GM18502 (cell line): ENCODE data around the gene NOD1.

Experiments used
- ATAC-seq: cut with Tn5 transposase; IDR thresholded peaks from one replicate; pipeline ENCODE4 v1.9.1; 2021; ENCODE audit warnings: mild to moderate bottlenecking; ENCODE audit not compliant: unreplicated experiment, poor library complexity

The NOD1 gene

GRCh38 chr7:30471205-30471604 lies 7.4 kb downstream of the NOD1 start:
- ATAC-seq = no peak

GRCh38 chr7:30470771-30471170 lies 7.8 kb downstream of the NOD1 start:
- no peak for ATAC-seq

- no peak for ATAC-seq
Measured at GRCh38 chr7:30470163-30470770, 8.3 kb downstream of the NOD1 start.

GRCh38 chr7:30469303-30469702 lies 9.3 kb downstream of the NOD1 start:
- no peak for ATAC-seq

GRCh38 chr7:30468791-30469190 lies 9.8 kb downstream of the NOD1 start:
- ATAC-seq = no peak

- no peak for ATAC-seq
Measured at GRCh38 chr7:30468041-30468440, 10.5 kb downstream of the NOD1 start.

GRCh38 chr7:30467271-30467670 lies 11.3 kb downstream of the NOD1 start:
- no peak for ATAC-seq

GRCh38 chr7:30466266-30466665 lies 12.3 kb downstream of the NOD1 start:
- ATAC-seq = no peak

- ATAC-seq = no peak
Measured at GRCh38 chr7:30465811-30466180, 12.8 kb downstream of the NOD1 start.

- no peak for ATAC-seq
Measured at GRCh38 chr7:30465046-30465810, 13.4 kb downstream of the NOD1 start.

- ATAC-seq = peak; percentile 68
Measured at GRCh38 chr7:30464231-30464671, 14.3 kb downstream of the NOD1 start.

- peak; percentile 66 for ATAC-seq
Measured at GRCh38 chr7:30463405-30464145, 15.0 kb downstream of the NOD1 start.

GRCh38 chr7:30462179-30462578 lies 16.4 kb downstream of the NOD1 start:
- ATAC-seq = no peak

GRCh38 chr7:30460246-30460633 lies 18.3 kb downstream of the NOD1 start:
- no peak for ATAC-seq

- no peak for ATAC-seq
Measured at GRCh38 chr7:30459591-30460245, 18.9 kb downstream of the NOD1 start.

GRCh38 chr7:30458311-30458710 lies 20.3 kb downstream of the NOD1 start:
- ATAC-seq = no peak

- no peak for ATAC-seq
Measured at GRCh38 chr7:30453921-30454320, 24.7 kb downstream of the NOD1 start.

- no peak for ATAC-seq
Measured at GRCh38 chr7:30453016-30453415, 25.6 kb downstream of the NOD1 start.

- ATAC-seq = no peak
Measured at GRCh38 chr7:30452280-30452930, 26.2 kb downstream of the NOD1 start.

GRCh38 chr7:30451539-30452279 lies 26.9 kb downstream of the NOD1 start:
- no peak for ATAC-seq
